Measurements from ENCODE around the gene SYT1. TPM values are rescaled to one million over a fixed set of nuclear protein-coding genes. Genes with fewer than 3 reads are reported as not detected.

Gene SYT1
- total RNA-seq, 1 donor from 2014 or later: 19.5 TPM

DNA sequence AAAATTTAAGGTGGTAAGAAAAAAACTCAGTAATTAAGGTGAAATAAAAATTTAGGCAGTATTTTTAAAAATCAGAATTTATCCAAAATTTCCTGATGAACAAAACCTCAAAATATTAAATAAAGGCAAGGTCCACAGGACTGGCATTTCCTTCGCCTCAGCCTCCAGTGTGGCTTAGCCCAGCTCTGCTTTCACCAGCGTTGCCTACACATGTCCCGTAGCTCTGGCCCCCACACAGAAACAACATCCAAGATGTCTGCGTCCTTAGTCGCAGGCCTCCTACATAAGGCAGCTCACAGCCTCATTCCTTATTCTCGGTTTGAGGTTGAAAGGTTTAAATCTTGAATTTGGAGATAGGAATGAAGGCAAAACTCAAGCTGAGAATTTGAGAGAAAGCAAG is 274.3 kb downstream of the SYT1 start:
- no peak overlapping the region for H3K27ac Mint-ChIP-seq (ENCODE audit: unreplicated experiment)
- TF ChIP-seq, protein P1, sequence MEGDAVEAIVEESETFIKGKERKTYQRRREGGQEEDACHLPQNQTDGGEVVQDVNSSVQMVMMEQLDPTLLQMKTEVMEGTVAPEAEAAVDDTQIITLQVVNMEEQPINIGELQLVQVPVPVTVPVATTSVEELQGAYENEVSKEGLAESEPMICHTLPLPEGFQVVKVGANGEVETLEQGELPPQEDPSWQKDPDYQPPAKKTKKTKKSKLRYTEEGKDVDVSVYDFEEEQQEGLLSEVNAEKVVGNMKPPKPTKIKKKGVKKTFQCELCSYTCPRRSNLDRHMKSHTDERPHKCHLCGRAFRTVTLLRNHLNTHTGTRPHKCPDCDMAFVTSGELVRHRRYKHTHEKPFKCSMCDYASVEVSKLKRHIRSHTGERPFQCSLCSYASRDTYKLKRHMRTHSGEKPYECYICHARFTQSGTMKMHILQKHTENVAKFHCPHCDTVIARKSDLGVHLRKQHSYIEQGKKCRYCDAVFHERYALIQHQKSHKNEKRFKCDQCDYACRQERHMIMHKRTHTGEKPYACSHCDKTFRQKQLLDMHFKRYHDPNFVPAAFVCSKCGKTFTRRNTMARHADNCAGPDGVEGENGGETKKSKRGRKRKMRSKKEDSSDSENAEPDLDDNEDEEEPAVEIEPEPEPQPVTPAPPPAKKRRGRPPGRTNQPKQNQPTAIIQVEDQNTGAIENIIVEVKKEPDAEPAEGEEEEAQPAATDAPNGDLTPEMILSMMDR (conservative IDR thresholded peaks at IDR 0.05): no peak
- H3K4me1 Mint-ChIP-seq: no peaks in the 10 kb centered on the region
- no peaks in the 10 kb centered on the region for H3K27me3 Mint-ChIP-seq (ENCODE audit: low read depth)
- no peak for DNase-seq (ENCODE audit: low read depth, low spot score)
- H3K9me3 Mint-ChIP-seq: no peaks in the 10 kb centered on the region
- H3K36me3 Mint-ChIP-seq (ENCODE audit: low read depth): no peaks in the 10 kb centered on the region
- no peak overlapping the region for H3K4me3 Mint-ChIP-seq

GRCh38 chr12:79140711-79141110 is 276.1 kb downstream of the SYT1 start:
- Mint-ChIP-seq H3K9me3 (no peaks in the 10 kb centered on the region), H3K27me3 (ENCODE audit: low read depth) (no peaks in the 10 kb centered on the region), H3K27ac (ENCODE audit: unreplicated experiment) (no peak overlapping the region), H3K4me3 (no peak overlapping the region), H3K4me1 (no peaks in the 10 kb centered on the region), H3K36me3 (ENCODE audit: low read depth) (no peaks in the 10 kb centered on the region)
- no peak for DNase-seq (ENCODE audit: low read depth, low spot score)
- TF ChIP-seq, protein P1 (conservative IDR thresholded peaks at IDR 0.05): no peak

DNA sequence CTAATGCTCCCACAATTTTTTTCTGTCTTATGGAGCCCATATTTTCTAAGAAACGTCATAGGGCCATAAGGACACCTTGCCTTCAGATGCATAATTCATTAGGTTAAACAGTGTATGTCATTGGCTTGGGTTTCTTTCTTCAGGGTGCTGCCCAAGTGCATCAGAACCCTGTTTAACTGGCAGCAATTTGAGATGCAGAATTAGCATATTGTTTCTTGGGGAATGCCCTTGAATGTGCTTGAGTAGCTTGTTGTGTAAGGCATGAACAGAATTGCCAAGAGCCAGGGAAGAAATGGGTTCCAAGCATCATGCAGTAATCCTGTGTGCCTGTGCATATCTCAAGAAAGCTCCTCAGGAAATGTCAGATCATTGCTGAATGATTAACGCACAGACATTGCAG is 277.2 kb downstream of the SYT1 start:
- peaks cover 5% of the 10 kb centered on the region for H3K9me3 Mint-ChIP-seq
- H3K4me3 Mint-ChIP-seq: no peak overlapping the region
- H3K27ac Mint-ChIP-seq (ENCODE audit: unreplicated experiment): no peak overlapping the region
- DNase-seq (ENCODE audit: low read depth, low spot score): no peak
- peaks cover 4% of the 10 kb centered on the region for H3K36me3 Mint-ChIP-seq (ENCODE audit: low read depth)
- no peaks in the 10 kb centered on the region for H3K27me3 Mint-ChIP-seq (ENCODE audit: low read depth)
- TF ChIP-seq, protein P1 (conservative IDR thresholded peaks at IDR 0.05): no peak
- H3K4me1 Mint-ChIP-seq: no peaks in the 10 kb centered on the region

- H3K36me3 Mint-ChIP-seq (ENCODE audit: low read depth): peaks cover 4% of the 10 kb centered on the region
- peaks cover 5% of the 10 kb centered on the region for H3K9me3 Mint-ChIP-seq
- H3K27ac Mint-ChIP-seq (ENCODE audit: unreplicated experiment): no peak overlapping the region
- H3K4me1 Mint-ChIP-seq: no peaks in the 10 kb centered on the region
- TF ChIP-seq, protein P1 (conservative IDR thresholded peaks at IDR 0.05): no peak
- no peak for DNase-seq (ENCODE audit: low read depth, low spot score)
- no peaks in the 10 kb centered on the region for H3K27me3 Mint-ChIP-seq (ENCODE audit: low read depth)
- no peak overlapping the region for H3K4me3 Mint-ChIP-seq
These were observed 279.2 kb downstream of the SYT1 start for GRCh38 chr12:79143803-79144202.

DNA sequence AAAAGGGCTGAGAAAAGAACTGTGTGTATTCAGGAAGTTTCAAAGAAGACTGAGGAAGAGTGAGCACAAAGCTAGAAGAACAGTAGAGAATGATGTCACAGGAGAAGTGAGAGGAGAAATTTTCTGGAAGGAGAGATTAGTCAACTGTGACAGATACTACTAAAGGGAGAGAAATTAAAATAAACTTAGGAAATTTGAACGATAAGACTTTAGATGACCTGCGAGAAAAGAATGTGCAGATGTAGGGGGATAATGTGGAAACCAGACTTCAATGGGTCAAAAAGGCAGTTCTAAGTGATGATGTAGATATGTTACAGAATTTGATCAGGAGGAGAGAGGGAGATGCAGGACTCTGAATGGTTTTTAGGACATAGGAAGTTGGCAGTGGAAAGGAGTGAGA is 287.4 kb downstream of the SYT1 start:
- TF ChIP-seq, protein P1 (conservative IDR thresholded peaks at IDR 0.05): no peak
- Mint-ChIP-seq H3K27me3 (ENCODE audit: low read depth) (no peaks in the 10 kb centered on the region), H3K27ac (ENCODE audit: unreplicated experiment) (no peak overlapping the region), H3K36me3 (ENCODE audit: low read depth) (no peaks in the 10 kb centered on the region), H3K9me3 (no peaks in the 10 kb centered on the region), H3K4me3 (no peak overlapping the region), H3K4me1 (no peaks in the 10 kb centered on the region)
- no peak for DNase-seq (ENCODE audit: low read depth, low spot score)

DNA sequence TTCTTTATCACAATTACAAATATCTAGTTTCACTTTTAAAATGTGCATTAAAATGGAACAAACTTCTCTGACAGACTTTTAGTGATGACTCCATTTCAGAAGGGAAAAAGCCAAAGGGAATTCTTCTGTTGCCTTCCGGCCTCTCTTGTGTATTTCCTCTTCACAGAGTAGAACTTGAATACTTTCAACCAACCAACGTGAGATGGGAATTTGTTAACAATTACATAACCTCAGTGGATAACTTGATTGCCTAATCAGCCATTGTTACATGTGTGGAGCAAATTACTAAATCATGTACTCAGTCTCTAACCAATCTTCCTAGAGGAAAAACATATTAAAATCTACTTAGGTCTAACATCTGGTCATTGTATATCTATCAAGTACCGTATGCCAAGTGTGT is 291.1 kb downstream of the SYT1 start:
- Mint-ChIP-seq H3K36me3 (ENCODE audit: low read depth) (no peaks in the 10 kb centered on the region), H3K4me3 (no peak overlapping the region), H3K27ac (ENCODE audit: unreplicated experiment) (no peak overlapping the region), H3K9me3 (no peaks in the 10 kb centered on the region), H3K4me1 (no peaks in the 10 kb centered on the region), H3K27me3 (ENCODE audit: low read depth) (no peaks in the 10 kb centered on the region)
- no peak for DNase-seq (ENCODE audit: low read depth, low spot score)
- TF ChIP-seq, protein P1 (conservative IDR thresholded peaks at IDR 0.05): no peak

All from neural crest cell (in vitro differentiated cells).